HL-60 (cell line): ENCODE measurements around the gene ATP6V1G1.

ENCODE experiments used
- SPI1 ChIP-seq: IDR thresholded peaks from 2 replicates; pipeline ENCODE4 v1.6.1; 2012; ENCODE audit warnings: low read depth, mild to moderate bottlenecking, borderline replicate concordance
- TF ChIP-seq, protein P1 (sequence below): IDR thresholded peaks from one replicate; pipeline ENCODE4 v1.5.1; 2011; ENCODE audit warnings: low read length, control low read depth, inconsistent platforms; ENCODE audit not compliant: insufficient read depth

DNA sequence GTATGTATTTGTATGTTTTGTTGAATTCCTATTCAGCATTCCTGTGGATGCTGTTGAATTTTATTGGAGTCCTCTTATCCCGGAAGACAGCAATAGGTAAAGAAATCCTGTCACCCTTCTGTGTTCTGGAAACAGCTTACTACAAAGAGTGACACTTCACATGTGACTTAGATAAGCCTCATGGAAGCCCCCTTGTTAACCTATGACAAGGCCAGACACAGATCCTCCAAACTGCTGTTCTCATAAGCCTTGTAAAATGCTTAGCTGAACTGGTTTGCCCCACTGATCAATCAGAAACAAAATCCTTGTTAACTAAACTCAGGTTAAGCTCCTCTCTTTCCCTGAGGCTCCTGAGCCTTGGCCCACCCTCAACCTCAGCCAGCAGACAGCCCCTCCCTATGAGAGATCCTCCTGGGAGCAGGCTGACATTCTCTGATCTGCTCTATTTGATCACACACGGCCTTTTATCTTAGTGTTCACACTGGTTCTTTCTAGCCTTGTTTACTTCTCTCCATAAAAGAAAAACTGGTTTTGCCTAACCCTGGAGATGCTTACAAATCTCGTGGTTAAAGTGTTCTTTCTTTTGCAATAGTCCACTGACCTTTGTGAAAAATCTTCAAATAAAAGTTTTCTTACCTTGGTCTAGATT is 29.4 kb upstream of the ATP6V1G1 start:
- TF ChIP-seq, protein P1, sequence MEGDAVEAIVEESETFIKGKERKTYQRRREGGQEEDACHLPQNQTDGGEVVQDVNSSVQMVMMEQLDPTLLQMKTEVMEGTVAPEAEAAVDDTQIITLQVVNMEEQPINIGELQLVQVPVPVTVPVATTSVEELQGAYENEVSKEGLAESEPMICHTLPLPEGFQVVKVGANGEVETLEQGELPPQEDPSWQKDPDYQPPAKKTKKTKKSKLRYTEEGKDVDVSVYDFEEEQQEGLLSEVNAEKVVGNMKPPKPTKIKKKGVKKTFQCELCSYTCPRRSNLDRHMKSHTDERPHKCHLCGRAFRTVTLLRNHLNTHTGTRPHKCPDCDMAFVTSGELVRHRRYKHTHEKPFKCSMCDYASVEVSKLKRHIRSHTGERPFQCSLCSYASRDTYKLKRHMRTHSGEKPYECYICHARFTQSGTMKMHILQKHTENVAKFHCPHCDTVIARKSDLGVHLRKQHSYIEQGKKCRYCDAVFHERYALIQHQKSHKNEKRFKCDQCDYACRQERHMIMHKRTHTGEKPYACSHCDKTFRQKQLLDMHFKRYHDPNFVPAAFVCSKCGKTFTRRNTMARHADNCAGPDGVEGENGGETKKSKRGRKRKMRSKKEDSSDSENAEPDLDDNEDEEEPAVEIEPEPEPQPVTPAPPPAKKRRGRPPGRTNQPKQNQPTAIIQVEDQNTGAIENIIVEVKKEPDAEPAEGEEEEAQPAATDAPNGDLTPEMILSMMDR: no peak
- no peak for TF ChIP-seq SPI1
